Measurements from ENCODE around the gene TMEM269.

DNA sequence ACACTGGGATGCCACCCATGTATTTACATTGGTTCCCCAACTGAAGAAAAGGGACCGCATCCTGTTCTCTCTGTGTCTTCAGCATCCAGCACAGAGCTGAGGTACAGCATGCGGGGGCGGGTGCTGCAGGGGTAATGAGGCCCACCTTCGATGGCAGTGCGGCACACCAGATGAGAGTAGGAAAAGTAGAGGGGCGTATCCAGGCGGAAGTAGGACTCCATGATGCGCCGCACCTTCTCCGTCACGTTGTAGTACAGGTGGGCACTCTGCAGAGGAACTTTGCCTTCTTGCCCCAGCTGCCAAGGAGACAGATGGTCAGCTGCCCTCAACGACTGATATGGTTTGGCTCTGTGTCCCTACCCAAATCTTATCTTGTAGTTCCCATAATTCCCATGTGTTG, 34.8 kb upstream of the TMEM269 start:
- TF ChIP-seq ZNF57 (CRISPR knock-in tag; IDR thresholded peaks at IDR 0.05), result no peak
- no peak for TF ChIP-seq TAF1 (IDR thresholded peaks at IDR 0.05; ENCODE audit: control insufficient read depth, extremely low read depth, insufficient read depth, low read length, severe bottlenecking)
- TF ChIP-seq SMAD4 (CRISPR knock-in tag; conservative IDR thresholded peaks at IDR 0.05), result no peak
- TF ChIP-seq, protein P1, sequence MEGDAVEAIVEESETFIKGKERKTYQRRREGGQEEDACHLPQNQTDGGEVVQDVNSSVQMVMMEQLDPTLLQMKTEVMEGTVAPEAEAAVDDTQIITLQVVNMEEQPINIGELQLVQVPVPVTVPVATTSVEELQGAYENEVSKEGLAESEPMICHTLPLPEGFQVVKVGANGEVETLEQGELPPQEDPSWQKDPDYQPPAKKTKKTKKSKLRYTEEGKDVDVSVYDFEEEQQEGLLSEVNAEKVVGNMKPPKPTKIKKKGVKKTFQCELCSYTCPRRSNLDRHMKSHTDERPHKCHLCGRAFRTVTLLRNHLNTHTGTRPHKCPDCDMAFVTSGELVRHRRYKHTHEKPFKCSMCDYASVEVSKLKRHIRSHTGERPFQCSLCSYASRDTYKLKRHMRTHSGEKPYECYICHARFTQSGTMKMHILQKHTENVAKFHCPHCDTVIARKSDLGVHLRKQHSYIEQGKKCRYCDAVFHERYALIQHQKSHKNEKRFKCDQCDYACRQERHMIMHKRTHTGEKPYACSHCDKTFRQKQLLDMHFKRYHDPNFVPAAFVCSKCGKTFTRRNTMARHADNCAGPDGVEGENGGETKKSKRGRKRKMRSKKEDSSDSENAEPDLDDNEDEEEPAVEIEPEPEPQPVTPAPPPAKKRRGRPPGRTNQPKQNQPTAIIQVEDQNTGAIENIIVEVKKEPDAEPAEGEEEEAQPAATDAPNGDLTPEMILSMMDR (IDR thresholded peaks at IDR 0.05 in 2 of 3, conservative IDR thresholded peaks at IDR 0.05 in 1 of 3; ENCODE audit: insufficient read depth in 2 of 3, low read depth in 1 of 3, low read length in 3 of 3), result no peak
- no peak for TF ChIP-seq HNRNPLL (IDR thresholded peaks at IDR 0.05; ENCODE audit: low read depth, low read length, poor library complexity, severe bottlenecking)
- no peak for TF ChIP-seq KLF6 (CRISPR knock-in tag; IDR thresholded peaks at IDR 0.05; ENCODE audit: borderline replicate concordance)
- TF ChIP-seq GABPA (tag; conservative IDR thresholded peaks at IDR 0.05; ENCODE audit: low read depth), result no peak
- no peak for TF ChIP-seq SMARCB1 (IDR thresholded peaks at IDR 0.05; ENCODE audit: insufficient read length, low read depth)
